ENCODE results near the gene GRIK4.
"Not testable (repeated sequence)": the region's sequence is repeated elsewhere in the genome, so short reads cannot be mapped to it uniquely, and the experiment has no call there.

GRIK4 gene

DNA sequence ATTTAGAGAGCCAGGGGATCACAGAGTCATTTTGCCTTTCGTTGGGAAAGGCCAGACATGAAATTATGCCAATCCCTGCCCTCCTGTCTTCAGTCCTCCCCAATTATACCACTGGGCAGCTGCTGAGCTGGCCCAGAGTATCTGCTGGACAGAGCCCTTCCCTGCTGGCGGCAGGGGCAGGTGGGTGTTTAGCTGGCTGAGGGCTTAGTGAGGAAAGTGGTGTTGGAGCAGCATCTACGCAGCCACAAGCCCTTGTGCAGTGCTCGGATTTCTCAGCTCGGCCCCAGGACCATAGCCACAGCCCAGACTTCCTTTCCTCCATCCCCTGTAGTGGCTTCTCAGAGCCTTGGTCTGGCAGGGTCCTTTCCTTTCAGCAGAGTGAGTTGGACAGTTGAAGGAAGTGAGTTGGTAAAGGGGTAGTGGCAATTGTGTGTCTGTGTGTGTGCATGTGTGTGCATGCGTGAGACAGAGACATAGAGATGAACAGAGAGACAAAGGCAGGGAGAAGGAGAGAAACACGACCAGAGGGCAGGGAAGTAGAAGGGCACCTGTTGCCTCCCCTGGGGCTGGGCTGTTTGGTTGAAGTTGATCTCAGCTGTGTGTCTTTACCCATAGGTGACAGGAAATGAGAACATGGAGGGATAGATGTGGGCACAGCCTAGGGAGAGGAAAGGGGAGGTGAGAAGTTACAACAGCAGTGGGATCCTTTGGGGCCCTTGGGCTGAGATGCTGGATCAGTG lies 66.2 kb downstream of the GRIK4 start:
- Histone ChIP-seq H3F3A (ENCODE audit: control insufficient read depth, insufficient read depth) (no peaks in the 10 kb centered on the region), H3K9me2 (replicated peaks; ENCODE audit: control insufficient read depth, low read length) (no peaks in the 10 kb centered on the region), H4K20me1 (ENCODE audit: control insufficient read depth, insufficient read depth, low read depth, low read length) (no peaks in the 10 kb centered on the region), H3K4me2 (ENCODE audit: low read length) (no peak overlapping the region), H3K79me2 (ENCODE audit: control insufficient read depth, low read length) (no peaks in the 10 kb centered on the region), H3K36me3 (ENCODE audit: control insufficient read depth, low read length) (no peaks in the 10 kb centered on the region), H3K27me3 (ENCODE audit: control insufficient read depth, low read length) (peaks cover 17% of the 10 kb centered on the region), H3K4me3 (ENCODE audit: low read length) (no peak overlapping the region), H3K4me1 (ENCODE audit: control insufficient read depth, low read length) (no peaks in the 10 kb centered on the region), H3K27ac (ENCODE audit: low read depth, low read length) (no peak overlapping the region), H3K9me3 (ENCODE audit: control insufficient read depth, insufficient read depth, low read length) (no peaks in the 10 kb centered on the region)
- TF ChIP-seq EZH2phosphoT487 (IDR thresholded peaks at IDR 0.05; ENCODE audit: borderline replicate concordance, low read length) = no peak

DNA sequence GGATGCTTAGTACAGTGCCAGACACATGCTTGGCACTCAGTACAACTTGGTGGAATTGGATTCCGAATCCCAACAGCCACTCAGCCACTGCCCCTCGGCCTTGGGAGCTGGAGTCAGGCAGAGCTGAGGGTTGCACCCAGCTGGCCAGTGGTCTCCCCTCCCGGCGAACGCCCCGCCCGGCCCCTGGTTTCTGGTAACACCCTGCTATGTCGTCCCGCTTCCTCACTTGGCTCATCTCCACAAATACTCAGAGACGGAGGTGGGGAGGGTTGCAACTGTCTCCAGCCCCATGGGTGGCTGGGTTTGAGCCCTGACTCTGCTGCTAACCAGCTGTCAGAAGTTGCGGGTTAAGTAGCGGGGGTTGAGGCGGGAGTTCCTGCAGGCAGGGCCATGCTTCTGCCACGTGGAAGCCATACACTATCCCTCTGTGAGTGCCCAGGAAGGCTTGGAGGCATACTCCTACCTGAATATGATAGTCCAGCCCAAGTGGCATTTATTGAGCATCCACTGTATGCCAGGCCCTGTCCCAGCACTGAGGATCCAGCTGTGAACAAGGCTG lies 67.1 kb downstream of the GRIK4 start:
- Histone ChIP-seq H3K9me2 (replicated peaks; ENCODE audit: control insufficient read depth, low read length) (no peaks in the 10 kb centered on the region), H3K27ac (ENCODE audit: low read depth, low read length) (no peak overlapping the region), H3K79me2 (ENCODE audit: control insufficient read depth, low read length) (no peaks in the 10 kb centered on the region), H3K4me2 (ENCODE audit: low read length) (no peak overlapping the region), H3K36me3 (ENCODE audit: control insufficient read depth, low read length) (no peaks in the 10 kb centered on the region), H3K9me3 (ENCODE audit: control insufficient read depth, insufficient read depth, low read length) (no peaks in the 10 kb centered on the region; the same call in 1 of the 2 replicates), H4K20me1 (ENCODE audit: control insufficient read depth, insufficient read depth, low read depth, low read length) (no peaks in the 10 kb centered on the region), H3K4me1 (ENCODE audit: control insufficient read depth, low read length) (no peaks in the 10 kb centered on the region), H3K27me3 (ENCODE audit: control insufficient read depth, low read length) (peaks cover 17% of the 10 kb centered on the region), H3K4me3 (ENCODE audit: low read length) (no peak overlapping the region), H3F3A (ENCODE audit: control insufficient read depth, insufficient read depth) (no peaks in the 10 kb centered on the region)
- TF ChIP-seq, protein P1, sequence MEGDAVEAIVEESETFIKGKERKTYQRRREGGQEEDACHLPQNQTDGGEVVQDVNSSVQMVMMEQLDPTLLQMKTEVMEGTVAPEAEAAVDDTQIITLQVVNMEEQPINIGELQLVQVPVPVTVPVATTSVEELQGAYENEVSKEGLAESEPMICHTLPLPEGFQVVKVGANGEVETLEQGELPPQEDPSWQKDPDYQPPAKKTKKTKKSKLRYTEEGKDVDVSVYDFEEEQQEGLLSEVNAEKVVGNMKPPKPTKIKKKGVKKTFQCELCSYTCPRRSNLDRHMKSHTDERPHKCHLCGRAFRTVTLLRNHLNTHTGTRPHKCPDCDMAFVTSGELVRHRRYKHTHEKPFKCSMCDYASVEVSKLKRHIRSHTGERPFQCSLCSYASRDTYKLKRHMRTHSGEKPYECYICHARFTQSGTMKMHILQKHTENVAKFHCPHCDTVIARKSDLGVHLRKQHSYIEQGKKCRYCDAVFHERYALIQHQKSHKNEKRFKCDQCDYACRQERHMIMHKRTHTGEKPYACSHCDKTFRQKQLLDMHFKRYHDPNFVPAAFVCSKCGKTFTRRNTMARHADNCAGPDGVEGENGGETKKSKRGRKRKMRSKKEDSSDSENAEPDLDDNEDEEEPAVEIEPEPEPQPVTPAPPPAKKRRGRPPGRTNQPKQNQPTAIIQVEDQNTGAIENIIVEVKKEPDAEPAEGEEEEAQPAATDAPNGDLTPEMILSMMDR (IDR thresholded peaks at IDR 0.05; ENCODE audit: low read depth, low read length, poor library complexity, severe bottlenecking) = no peak
- no peak for TF ChIP-seq EZH2phosphoT487 (IDR thresholded peaks at IDR 0.05; ENCODE audit: borderline replicate concordance, low read length)

DNA sequence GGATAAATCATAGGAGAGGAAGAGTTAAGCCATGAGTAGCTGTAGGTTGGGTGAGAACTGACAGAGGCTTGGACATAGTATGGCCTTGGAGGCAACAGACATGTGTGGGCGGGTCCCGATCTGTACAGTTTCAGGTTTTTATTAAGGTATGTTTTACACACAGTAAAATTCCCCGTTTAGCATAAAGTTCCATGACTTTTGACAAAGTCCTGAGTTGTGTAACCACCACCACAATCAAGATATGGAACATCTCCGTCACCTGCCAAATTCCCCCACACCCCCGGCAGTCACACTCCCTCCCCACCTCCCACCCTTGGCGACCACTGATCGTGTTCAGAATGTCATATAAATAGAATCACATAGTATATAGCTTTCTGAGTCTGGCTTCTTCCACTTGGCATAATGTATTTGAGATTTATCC lies 68.1 kb downstream of the GRIK4 start:
- H3K9me2 ChIP-seq (replicated peaks; ENCODE audit: control insufficient read depth, low read length) = no peaks in the 10 kb centered on the region
- no peaks in the 10 kb centered on the region for H4K20me1 ChIP-seq (ENCODE audit: control insufficient read depth, insufficient read depth, low read depth, low read length)
- peaks cover 17% of the 10 kb centered on the region for H3K27me3 ChIP-seq (ENCODE audit: control insufficient read depth, low read length)
- H3K79me2 ChIP-seq (ENCODE audit: control insufficient read depth, low read length) = no peaks in the 10 kb centered on the region
- no peak for TF ChIP-seq EZH2phosphoT487 (IDR thresholded peaks at IDR 0.05; ENCODE audit: borderline replicate concordance, low read length)
- TF ChIP-seq, protein P1 (IDR thresholded peaks at IDR 0.05; ENCODE audit: low read depth, low read length, poor library complexity, severe bottlenecking) = no peak
- H3K4me2 ChIP-seq (ENCODE audit: low read length) = no peak overlapping the region
- H3K4me1 ChIP-seq (ENCODE audit: control insufficient read depth, low read length) = no peaks in the 10 kb centered on the region
- H3K27ac ChIP-seq (ENCODE audit: low read depth, low read length) = no peak overlapping the region
- no peaks in the 10 kb centered on the region; the same call in 1 of the 2 replicates for H3K9me3 ChIP-seq (ENCODE audit: control insufficient read depth, insufficient read depth, low read length)
- H3K4me3 ChIP-seq (ENCODE audit: low read length) = no peak overlapping the region
- H3K36me3 ChIP-seq (ENCODE audit: control insufficient read depth, low read length) = no peaks in the 10 kb centered on the region
- no peaks in the 10 kb centered on the region for H3F3A ChIP-seq (ENCODE audit: control insufficient read depth, insufficient read depth)

DNA sequence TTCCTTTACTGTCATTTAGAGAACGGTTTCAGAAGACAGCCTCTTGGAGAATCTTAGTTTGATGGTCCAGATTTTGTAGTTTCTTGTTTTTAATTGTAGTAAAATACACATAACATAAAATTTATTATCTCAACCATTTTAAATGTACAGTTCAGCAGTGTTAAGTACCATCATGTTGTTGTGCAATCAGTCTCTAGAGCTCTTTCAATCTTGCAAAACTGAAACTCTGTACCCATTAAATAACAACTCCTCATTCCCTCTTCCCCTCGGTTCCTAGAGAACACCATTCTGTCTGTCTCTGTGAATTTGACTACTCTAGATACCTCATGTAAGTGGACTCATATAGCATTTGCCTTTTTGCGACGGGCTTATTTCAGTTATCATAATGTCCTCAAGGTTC lies 69.8 kb downstream of the GRIK4 start:
- TF ChIP-seq, protein P1 (IDR thresholded peaks at IDR 0.05; ENCODE audit: low read depth, low read length, poor library complexity, severe bottlenecking) = no peak
- no peak for TF ChIP-seq EZH2phosphoT487 (IDR thresholded peaks at IDR 0.05; ENCODE audit: borderline replicate concordance, low read length)
- H3F3A ChIP-seq (ENCODE audit: control insufficient read depth, insufficient read depth) = no peaks in the 10 kb centered on the region
- H3K79me2 ChIP-seq (ENCODE audit: control insufficient read depth, low read length) = no peaks in the 10 kb centered on the region
- no peaks in the 10 kb centered on the region for H4K20me1 ChIP-seq (ENCODE audit: control insufficient read depth, insufficient read depth, low read depth, low read length)
- no peak overlapping the region for H3K4me2 ChIP-seq (ENCODE audit: low read length)
- H3K4me1 ChIP-seq (ENCODE audit: control insufficient read depth, low read length) = no peaks in the 10 kb centered on the region
- no peak overlapping the region for H3K27ac ChIP-seq (ENCODE audit: low read depth, low read length)
- H3K9me3 ChIP-seq (ENCODE audit: control insufficient read depth, insufficient read depth, low read length) = no peaks in the 10 kb centered on the region; the same call in 1 of the 2 replicates
- H3K36me3 ChIP-seq (ENCODE audit: control insufficient read depth, low read length) = no peaks in the 10 kb centered on the region
- H3K27me3 ChIP-seq (ENCODE audit: control insufficient read depth, low read length) = peaks cover 19% of the 10 kb centered on the region
- H3K4me3 ChIP-seq (ENCODE audit: low read length) = no peak overlapping the region
- H3K9me2 ChIP-seq (replicated peaks; ENCODE audit: control insufficient read depth, low read length) = no peaks in the 10 kb centered on the region

DNA sequence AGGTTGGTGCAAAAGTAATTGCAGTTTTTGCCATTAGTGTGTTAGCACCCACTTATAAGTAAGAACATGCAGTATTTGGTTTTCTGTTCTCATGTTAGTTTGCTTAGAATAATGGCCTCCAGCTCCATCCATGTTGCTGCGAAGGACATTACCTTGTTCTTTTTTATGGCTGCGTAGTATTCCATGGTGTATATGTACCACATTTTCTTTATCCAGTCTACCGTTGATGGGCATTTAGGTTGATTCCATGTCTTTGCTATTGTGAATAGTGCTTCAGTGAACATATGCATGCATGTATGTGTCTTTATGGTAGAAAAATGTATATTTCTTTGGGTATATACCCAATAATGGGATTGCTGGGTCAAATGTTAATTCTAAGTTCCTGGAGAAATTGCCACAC lies 71.0 kb downstream of the GRIK4 start:
- not testable (repeated sequence) for H3K79me2 ChIP-seq (ENCODE audit: control insufficient read depth, low read length); H3F3A ChIP-seq (ENCODE audit: control insufficient read depth, insufficient read depth)
- H3K27me3 ChIP-seq (ENCODE audit: control insufficient read depth, low read length) = peaks cover 19% of the 10 kb centered on the region

More for the DNA sequence above, 71.0 kb downstream of the GRIK4 start:
- H3K4me2 ChIP-seq (ENCODE audit: low read length); H3K4me1 ChIP-seq (ENCODE audit: control insufficient read depth, low read length); H3K36me3 ChIP-seq (ENCODE audit: control insufficient read depth, low read length); H3K4me3 ChIP-seq (ENCODE audit: low read length); H3K9me3 ChIP-seq (ENCODE audit: control insufficient read depth, insufficient read depth, low read length); H3K9me2 ChIP-seq (replicated peaks; ENCODE audit: control insufficient read depth, low read length); H3K27ac ChIP-seq (ENCODE audit: low read depth, low read length); H4K20me1 ChIP-seq (ENCODE audit: control insufficient read depth, insufficient read depth, low read depth, low read length): not testable (repeated sequence)

All from DOHH2 (cell line).